Forelimb muscle (tissue), 1 donor: ENCODE results near the gene LAIR1. TPM values are rescaled to one million over a fixed set of nuclear protein-coding genes. Genes with fewer than 3 reads are reported as not detected.

Experiments used
- DNase-seq: peaks from one replicate; pipeline ENCODE4 v3.0.0-alpha.2; 2013; ENCODE audit warnings: low read depth
- polyA plus RNA-seq: library from polyadenylated mRNA; unstranded; fragments of 120-200 nt; gene quantifications from one replicate; pipeline ENCODE4 v1.2.1, GENCODE V29; 2013; ENCODE audit not compliant: insufficient read length

Gene LAIR1
- polyA plus RNA-seq, 1 donor = 6.6 TPM

DNA sequence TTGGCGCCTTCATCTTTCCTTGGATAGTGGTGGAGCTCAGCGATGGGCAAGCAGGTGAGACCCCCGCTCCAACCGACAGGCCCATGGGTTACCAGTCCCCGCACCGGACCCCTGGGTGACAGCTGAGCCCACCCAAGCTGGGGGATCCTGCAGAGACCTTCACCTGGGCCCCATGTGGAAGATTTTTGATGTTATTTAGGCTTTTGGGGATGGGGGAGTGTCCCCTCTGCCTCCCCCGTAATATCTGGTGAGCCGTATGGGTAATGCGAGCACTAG, 46.8 kb downstream of the LAIR1 start:
- DNase-seq = no peak

DNA sequence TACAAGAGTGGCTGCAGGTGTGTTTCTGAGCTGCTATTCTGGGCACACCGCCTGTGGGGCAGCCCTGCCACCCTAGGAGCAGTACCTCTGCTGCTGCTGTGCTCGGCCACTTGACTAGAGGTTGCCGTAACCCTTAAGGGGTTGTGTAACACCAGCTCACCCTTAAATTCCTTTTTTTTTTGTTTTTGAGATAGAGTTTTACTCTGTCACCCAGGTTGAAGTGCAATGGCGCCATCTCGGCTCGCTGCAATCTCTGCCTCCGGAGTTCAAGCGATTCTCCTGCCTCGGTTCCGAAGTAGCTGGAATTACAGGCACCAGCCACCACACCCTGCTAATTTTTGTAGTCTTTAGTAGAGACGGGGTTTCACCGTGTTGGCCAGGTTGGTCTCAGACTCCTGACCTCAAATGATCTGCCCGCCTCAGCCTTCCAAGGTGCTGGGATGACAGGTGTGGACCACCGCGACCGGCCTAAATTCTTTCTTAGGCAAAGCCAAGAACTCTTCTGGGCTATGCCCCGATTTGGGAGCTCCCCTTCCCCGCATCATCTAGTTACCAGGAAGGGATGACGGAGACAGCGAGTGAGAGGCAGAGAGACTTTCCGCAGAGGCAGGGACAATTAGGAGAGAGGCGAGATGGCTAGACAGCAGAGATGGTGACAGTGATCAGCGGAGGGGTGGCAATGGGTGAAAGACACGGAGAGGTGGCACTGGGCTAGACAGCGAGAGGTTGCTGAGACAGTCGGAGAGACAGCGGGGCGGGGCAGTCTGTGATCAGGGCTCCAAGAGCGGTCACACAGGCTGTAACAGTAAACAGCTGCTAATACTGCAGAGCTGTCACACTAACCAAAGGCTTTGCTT, 47.4 kb downstream of the LAIR1 start:
- DNase-seq = no peak

DNA sequence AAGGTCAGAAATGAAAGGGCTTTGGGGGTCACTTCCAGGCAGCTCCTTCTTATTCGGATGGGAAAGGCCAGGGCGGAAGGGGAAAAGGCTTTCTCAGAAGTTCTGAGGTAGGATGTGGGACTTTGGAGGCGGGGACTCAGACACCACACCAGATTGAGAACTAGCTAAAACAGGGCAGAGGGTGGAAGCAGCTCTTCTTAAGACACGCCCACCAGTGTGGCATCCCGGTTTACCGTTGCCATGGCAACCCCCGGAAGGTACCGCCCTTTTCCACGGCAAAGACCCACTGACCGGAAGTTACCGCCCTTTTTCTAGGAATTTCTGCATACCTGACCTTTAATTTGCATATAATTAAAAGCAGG, 48.0 kb downstream of the LAIR1 start:
- no peak for DNase-seq

DNA sequence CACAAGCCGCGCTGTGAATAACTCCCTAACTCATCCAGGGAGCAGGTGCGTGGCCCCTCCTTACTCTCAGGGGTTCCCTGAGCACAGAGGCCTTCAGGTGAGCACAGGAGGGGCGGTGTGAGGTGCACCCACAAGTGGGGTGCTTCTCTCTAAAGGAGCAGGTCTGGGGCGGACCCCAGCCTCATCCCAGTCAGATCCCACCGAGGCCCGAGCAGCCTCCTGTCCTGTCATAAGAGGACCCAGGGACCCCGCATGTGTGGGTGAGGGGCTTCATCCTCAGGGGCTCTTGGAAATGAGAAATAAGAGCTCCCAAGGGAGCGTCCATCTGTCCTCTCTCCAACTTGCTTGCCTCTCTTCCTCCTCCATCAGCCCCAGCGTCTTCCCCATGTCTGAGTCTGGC, 48.8 kb downstream of the LAIR1 start:
- no peak for DNase-seq

DNA sequence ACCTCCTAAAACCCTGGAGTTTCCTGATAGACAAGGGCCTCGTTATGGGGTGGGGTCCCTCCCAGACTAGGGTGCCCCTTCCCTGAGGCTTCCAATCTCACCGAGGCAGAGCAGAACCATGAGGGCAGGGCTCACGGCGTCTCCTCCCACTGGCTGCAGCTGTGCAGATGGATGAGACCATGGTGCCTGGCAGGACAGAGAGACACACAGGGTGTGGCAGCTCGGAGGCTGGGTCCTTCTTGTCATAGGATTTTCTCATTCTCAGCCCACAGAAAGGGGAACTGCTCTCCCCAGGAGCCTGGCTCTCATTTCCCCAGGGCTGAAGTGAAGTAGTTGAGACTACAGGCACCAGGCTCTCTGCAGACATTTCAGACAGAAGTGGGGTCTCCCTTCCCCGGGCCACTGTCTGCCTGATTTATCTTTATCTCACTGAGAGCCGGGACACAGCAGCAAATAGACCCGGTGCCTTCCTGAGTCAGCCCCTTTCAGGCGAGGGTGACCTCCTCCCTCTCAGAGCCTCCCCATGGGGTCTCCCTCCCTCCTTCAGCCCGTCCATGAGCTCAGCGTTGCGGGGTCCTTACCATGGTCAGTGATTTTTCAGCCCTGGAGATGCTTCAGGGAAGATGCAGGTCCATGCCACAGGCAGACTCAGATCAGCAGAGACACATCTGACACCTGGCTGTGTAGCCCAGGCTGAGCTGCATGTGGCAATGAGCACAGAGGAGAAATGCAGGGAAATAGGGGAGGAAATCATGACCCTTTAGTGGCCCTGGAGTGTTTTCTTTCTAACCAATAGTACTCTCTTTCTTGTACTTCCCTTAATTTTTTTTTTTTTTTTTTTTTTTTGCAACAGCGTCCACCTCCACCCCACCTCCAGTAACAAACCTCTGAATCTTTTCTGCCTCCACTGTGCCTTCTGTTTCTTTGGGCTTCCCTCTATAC, 52.0 kb downstream of the LAIR1 start, which contains the start of gene LILRA5:
Gene LILRA5, minus strand, starts transcription at position 731 of the 942 bp plus-strand sequence. Its CDS starts 147 bp downstream, at position 584.
- no peak for DNase-seq

DNA sequence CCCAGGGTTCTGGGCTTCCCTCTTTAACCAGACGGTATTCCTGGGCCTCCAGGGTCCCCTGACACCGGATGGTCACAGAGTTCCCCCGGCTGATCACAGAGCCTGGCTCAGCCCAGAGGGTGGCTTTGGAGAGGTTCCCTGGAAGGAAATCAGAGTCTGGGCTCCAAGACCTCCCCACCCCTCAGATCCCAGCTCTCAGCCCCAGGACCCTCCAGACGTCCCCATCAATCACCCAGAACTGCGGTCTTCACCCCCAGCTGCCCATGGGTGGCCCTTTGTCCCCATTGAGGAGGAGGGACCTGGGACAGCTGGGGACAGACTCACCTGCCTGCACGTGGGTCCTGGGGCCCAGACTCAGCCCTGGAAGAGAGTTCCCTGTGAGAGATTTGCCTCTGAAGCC, 52.7 kb downstream of the LAIR1 start:
- DNase-seq = no peak

DNA sequence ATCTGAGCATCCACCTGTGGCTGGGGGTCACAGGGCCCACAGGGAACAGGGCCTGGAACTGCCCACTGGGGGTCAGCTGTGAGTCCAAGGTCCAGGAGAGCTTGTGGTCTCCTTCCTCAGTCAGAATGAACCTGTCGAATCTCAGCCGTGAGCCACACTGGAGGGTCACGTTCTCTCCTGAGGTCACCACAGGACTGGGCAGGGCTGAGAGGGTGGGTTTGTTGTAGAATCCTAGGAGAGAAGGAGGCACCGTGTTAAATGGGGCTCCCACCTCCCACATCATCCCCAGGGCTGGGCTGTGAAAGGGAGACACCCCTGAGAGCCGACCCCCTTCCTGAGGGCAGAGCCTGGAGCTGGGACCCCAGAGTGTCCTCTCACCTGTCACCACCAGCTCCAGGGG, 53.2 kb downstream of the LAIR1 start:
- no peak for DNase-seq

DNA sequence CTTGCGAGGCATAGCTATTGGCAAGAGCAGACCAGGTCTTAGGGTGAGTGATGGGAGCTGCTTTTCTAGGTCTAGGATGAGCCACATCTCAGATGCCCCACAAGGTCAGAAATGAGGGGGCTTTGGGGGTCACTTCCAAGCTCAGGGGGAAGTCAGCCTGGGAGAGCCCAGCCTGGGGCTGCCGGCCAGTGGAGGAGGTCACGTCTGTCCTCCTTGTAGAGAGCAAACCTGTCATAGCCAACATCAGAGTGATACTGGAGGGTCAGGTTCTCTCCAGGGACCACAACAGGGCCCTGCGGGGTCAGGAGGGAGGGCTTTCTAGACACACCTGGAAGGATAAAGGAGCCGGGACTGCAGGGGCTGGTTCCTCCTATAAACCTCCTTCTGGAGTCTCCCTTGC, 54.2 kb downstream of the LAIR1 start:
- DNase-seq = no peak

DNA sequence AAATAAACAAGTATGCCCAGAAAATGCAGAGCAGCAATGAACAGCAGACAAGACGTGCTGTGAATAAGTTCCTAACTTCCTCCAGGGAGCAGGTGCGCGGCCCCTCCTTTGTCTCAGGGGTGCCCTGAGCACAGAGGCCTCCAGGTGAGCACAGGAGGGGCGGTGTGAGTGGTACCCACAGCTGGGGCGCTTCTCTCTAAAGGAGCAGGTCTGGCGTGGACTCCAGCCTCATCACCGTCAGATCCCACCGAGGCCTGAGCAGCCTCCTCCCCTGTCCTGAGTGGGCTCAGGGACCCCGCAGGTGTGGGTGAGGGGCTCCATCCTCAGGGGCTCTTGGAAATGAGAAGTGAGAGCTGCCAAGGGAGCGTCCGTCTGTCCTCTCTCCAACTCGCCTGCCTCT, 54.9 kb downstream of the LAIR1 start:
- DNase-seq = no peak

DNA sequence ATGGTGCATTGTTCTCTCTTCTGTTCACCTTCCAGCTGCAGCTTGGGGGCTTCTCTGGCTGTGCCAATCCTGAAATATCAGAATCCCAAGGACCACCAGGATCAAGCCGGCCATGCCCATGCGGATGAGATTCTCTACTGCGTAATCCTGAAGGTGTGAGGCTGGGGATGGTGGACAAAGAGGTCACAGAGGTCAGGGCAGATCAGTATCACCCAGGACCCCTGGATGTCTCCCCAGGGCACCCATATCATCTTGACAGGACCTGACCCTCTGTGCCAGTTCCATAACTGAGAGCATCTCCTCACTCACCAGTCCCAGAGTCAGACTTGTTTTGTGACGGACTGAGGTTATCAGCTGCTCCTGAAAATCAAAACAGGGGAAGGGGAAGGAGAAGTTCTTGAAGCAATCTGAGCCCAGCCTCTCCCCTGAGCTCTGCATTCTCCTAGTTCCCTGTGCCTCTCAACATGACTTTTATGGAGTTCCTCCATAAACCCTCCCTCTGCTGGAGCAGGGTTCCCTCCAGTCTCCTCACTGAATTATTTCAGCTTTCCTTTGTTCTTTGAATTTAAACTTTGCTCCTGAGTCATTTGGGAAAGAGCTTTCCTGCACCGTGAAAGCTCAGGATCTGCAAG, 57.2 kb downstream of the LAIR1 start:
- DNase-seq = no peak

DNA sequence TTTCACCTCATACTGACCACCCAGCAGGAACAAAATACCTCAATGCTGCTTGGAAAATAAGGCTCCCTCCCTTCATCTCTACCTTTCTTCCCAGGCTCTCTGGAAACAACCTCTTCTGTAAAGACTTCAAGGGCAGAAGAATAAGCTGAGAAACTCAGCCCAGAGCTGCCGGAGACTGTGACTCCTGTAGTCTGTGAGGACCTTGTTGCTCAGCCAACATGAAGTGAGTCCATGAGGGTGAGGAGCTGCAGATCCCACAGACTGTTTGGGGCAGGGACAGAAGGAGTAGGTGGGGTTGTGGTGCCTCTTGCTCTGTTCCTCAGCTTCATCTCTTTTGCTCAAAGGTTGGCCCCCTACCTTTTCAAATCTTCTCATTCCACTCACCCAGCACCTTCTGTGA, 59.6 kb downstream of the LAIR1 start:
- DNase-seq = no peak

DNA sequence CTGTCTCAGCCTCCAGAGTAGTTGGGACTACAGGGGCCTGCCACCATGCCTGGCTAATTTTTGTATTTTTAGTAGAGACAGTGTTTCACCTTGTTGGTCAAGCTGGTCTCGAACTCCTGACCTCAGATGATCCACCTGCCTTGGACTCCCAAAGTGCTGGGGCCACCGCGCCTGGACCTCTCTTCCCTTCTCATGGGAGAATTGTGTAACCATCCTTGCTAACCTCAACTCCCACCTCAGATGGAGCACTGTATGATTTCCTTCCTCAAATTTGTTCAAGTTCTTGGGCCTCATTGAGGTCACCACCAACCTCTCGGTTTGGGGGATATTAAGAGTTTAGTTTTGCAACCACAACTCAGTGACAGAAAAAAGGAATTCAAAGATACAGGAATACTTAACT, 62.5 kb downstream of the LAIR1 start:
- no peak for DNase-seq

Other genes with a start within 250 kb of the LAIR1 start
- gene TFPT, start 249.3 kb downstream of the LAIR1 start, polyA plus RNA-seq = 13.5 TPM
- 44.1 TPM for gene PRPF31, start 249.2 kb downstream of the LAIR1 start, polyA plus RNA-seq
- 36.9 TPM for gene CNOT3, start 227.2 kb downstream of the LAIR1 start, polyA plus RNA-seq
- 8.1 TPM for gene LENG1, start 205.2 kb downstream of the LAIR1 start, polyA plus RNA-seq
- gene TMC4, start 191.8 kb downstream of the LAIR1 start, polyA plus RNA-seq = 3.4 TPM
- 27.2 TPM for gene MBOAT7, start 175.4 kb downstream of the LAIR1 start, polyA plus RNA-seq
- gene TSEN34, start 173.6 kb downstream of the LAIR1 start, polyA plus RNA-seq = 32.5 TPM
- gene RPS9, start 164.1 kb downstream of the LAIR1 start, polyA plus RNA-seq = 2,526 TPM
- 1.8 TPM for gene LILRB3, start 141.9 kb downstream of the LAIR1 start, polyA plus RNA-seq
- gene LILRA6, start 122.1 kb downstream of the LAIR1 start, polyA plus RNA-seq = 1.2 TPM
- gene LILRB5, start 107.7 kb downstream of the LAIR1 start, polyA plus RNA-seq = 8.1 TPM
- gene LILRB2, start 83.8 kb downstream of the LAIR1 start, polyA plus RNA-seq = 1.9 TPM
- 0.44 TPM for gene LILRA5, start 51.8 kb downstream of the LAIR1 start, polyA plus RNA-seq
- gene LILRA4, start 25.8 kb downstream of the LAIR1 start, polyA plus RNA-seq = not detected
- 3.9 TPM for gene TTYH1, start 50.5 kb upstream of the LAIR1 start, polyA plus RNA-seq
- 120 TPM for gene LENG8, start 84.3 kb upstream of the LAIR1 start, polyA plus RNA-seq
- 1.8 TPM for gene LENG9, start 98.8 kb upstream of the LAIR1 start, polyA plus RNA-seq
- 29.2 TPM for gene CDC42EP5, start 108.4 kb upstream of the LAIR1 start, polyA plus RNA-seq
- not detected for gene LAIR2, start 137.9 kb upstream of the LAIR1 start, polyA plus RNA-seq
- gene LILRA2, start 208.9 kb upstream of the LAIR1 start, polyA plus RNA-seq = 0.81 TPM
- gene LILRA1, start 228.7 kb upstream of the LAIR1 start, polyA plus RNA-seq = 0.46 TPM